ENCODE results near the gene FOXP1. TPM values are rescaled to one million over a fixed set of nuclear protein-coding genes. Genes with fewer than 3 reads are reported as not detected.

FOXP1 gene
- total RNA-seq, 1 donor from 2014 or later, result 107 TPM

DNA sequence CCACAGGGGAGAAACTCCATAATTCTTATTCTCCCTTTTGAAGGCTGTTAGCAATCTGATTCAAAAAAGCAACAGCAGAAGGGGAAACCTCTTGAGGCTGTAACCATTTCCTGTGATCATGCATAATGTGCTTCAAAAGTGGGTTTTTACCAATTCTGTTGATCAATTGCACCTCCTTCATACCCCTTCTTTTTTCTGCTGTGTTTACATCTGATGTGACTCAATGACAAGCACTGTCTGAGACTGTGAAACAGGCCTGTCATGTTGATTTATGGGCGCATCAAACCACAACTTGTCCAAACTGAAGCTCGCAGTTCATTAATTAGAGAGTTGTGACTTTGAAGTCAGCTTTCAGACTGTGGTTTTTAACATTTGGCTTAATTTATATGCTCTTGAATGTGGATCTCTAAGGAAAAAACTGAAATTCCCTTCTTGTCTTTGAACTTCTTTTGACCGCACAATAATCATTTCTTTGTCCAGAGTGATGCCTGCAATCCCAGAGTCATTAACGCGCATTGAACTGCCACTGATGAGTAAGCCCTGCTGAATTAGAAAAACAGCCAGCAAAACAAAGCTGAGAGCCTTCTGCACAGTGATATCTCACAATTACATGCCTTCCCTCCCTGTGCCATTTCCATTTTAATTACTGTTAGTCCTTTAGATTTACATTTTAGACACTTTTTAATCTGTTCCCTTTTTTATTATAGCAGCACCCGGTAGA, 532.8 kb downstream of the FOXP1 start:
- H4K20me1 ChIP-seq (ENCODE audit: insufficient read depth, low read length), result peaks cover 35% of the 10 kb centered on the region
- Mint-ChIP-seq H3K27me3 (ENCODE audit: low read depth, unreplicated experiment) (no peaks in the 10 kb centered on the region), H3K27ac (ENCODE audit: unreplicated experiment) (peak overlapping the region; percentile 83), H3K36me3 (ENCODE audit: low read depth, unreplicated experiment) (peaks cover 24% of the 10 kb centered on the region), H3K4me3 (ENCODE audit: unreplicated experiment) (peak overlapping the region; percentile 29), H3K4me1 (ENCODE audit: low read depth, unreplicated experiment) (peaks cover 59% of the 10 kb centered on the region), H3K9me3 (ENCODE audit: unreplicated experiment) (no peaks in the 10 kb centered on the region)
- DNase-seq (ENCODE audit: low read depth) (peak; percentile 97), FAIRE-seq (peak; percentile 91)
- no peak overlapping the region for H2AFZ ChIP-seq (ENCODE audit: low read depth, low read length)
- peaks cover 50% of the 10 kb centered on the region for H3K4me1 ChIP-seq (ENCODE audit: insufficient read depth, low read length)
- H3K36me3 ChIP-seq (ENCODE audit: insufficient read depth, low read length), result peaks cover 37% of the 10 kb centered on the region
- peak overlapping the region; percentile 87 for H3K27ac ChIP-seq (ENCODE audit: low read depth, low read length)
- H3K79me2 ChIP-seq (ENCODE audit: insufficient read depth, low read length), result peaks cover 85% of the 10 kb centered on the region
- no peak for TF ChIP-seq EZH2 (IDR thresholded peaks at IDR 0.05; ENCODE audit: insufficient read depth, low read length)
- TF ChIP-seq, protein P1, sequence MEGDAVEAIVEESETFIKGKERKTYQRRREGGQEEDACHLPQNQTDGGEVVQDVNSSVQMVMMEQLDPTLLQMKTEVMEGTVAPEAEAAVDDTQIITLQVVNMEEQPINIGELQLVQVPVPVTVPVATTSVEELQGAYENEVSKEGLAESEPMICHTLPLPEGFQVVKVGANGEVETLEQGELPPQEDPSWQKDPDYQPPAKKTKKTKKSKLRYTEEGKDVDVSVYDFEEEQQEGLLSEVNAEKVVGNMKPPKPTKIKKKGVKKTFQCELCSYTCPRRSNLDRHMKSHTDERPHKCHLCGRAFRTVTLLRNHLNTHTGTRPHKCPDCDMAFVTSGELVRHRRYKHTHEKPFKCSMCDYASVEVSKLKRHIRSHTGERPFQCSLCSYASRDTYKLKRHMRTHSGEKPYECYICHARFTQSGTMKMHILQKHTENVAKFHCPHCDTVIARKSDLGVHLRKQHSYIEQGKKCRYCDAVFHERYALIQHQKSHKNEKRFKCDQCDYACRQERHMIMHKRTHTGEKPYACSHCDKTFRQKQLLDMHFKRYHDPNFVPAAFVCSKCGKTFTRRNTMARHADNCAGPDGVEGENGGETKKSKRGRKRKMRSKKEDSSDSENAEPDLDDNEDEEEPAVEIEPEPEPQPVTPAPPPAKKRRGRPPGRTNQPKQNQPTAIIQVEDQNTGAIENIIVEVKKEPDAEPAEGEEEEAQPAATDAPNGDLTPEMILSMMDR (IDR thresholded peaks at IDR 0.05; ENCODE audit: insufficient read depth, low read depth, low read length), result no peak
- peak overlapping the region; percentile 71 for H3K9ac ChIP-seq (ENCODE audit: low read length)
- H3K9me3 ChIP-seq (ENCODE audit: insufficient read depth, low read depth, low read length), result no peaks in the 10 kb centered on the region
- H3K4me3 ChIP-seq (ENCODE audit: insufficient read depth, low read depth, low read length), result peak overlapping the region; percentile 5
- H3K4me2 ChIP-seq (ENCODE audit: low read length), result peak overlapping the region; percentile 61
- H3K27me3 ChIP-seq (ENCODE audit: insufficient read depth, low read length), result no peaks in the 10 kb centered on the region

DNA sequence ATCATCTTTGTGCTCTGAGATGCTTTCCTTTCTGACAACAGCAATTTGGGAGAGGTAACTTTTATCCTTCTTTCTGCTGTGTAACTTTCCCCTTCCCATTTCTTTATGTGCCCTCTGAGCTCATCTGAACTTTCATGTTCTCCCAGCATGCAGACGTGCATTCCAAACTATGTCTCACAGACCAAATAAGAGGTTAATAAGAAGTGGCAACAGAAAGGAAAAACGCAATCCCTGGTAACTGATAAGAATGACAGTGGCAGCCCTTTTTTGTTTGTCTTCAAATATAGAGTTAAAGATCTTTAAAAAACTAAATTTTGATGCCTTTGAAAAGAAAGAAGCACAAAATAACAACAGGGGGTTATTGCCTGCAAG, 533.4 kb downstream of the FOXP1 start:
- Mint-ChIP-seq H3K27ac (ENCODE audit: unreplicated experiment) (peak overlapping the region; percentile 83), H3K4me1 (ENCODE audit: low read depth, unreplicated experiment) (peaks cover 55% of the 10 kb centered on the region), H3K4me3 (ENCODE audit: unreplicated experiment) (no peak overlapping the region), H3K27me3 (ENCODE audit: low read depth, unreplicated experiment) (no peaks in the 10 kb centered on the region), H3K9me3 (ENCODE audit: unreplicated experiment) (no peaks in the 10 kb centered on the region), H3K36me3 (ENCODE audit: low read depth, unreplicated experiment) (peaks cover 26% of the 10 kb centered on the region)
- Histone ChIP-seq H3K27me3 (ENCODE audit: insufficient read depth, low read length) (no peaks in the 10 kb centered on the region), H3K4me3 (ENCODE audit: insufficient read depth, low read depth, low read length) (peak overlapping the region; percentile 5), H3K4me2 (ENCODE audit: low read length) (peak overlapping the region; percentile 61), H3K9me3 (ENCODE audit: insufficient read depth, low read depth, low read length) (no peaks in the 10 kb centered on the region), H3K27ac (ENCODE audit: low read depth, low read length) (peak overlapping the region; percentile 87), H3K4me1 (ENCODE audit: insufficient read depth, low read length) (peaks cover 44% of the 10 kb centered on the region), H3K9ac (ENCODE audit: low read length) (peak overlapping the region; percentile 71), H4K20me1 (ENCODE audit: insufficient read depth, low read length) (peaks cover 37% of the 10 kb centered on the region), H2AFZ (ENCODE audit: low read depth, low read length) (no peak overlapping the region), H3K36me3 (ENCODE audit: insufficient read depth, low read length) (peaks cover 43% of the 10 kb centered on the region), H3K79me2 (ENCODE audit: insufficient read depth, low read length) (peaks cover 87% of the 10 kb centered on the region)
- no peak for TF ChIP-seq EZH2 (IDR thresholded peaks at IDR 0.05; ENCODE audit: insufficient read depth, low read length)
- TF ChIP-seq, protein P1 (IDR thresholded peaks at IDR 0.05; ENCODE audit: insufficient read depth, low read depth, low read length), result no peak
- peak; percentile 95 for FAIRE-seq
- peak; percentile 84 for DNase-seq (ENCODE audit: low read depth)

DNA sequence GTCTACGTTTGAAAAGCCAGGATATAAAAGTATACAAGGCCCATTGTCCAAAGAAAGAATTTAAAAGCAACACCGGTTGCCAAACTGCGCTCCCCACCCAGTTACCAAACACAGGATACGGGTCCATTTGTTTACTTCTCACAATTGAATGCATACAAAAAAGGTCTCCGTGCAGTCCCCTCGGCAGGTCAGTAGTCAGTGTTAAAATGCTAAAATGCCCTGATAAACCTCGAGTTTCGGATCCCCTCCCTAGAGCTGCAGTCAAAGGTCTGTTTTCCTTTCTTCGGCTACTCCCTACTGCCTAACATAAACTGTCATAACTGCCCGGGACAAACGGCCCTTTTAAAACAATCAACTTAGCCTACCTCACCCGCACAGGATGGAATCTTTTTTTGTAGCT, 534.6 kb downstream of the FOXP1 start:
- FAIRE-seq, result no peak
- H3K4me2 ChIP-seq (ENCODE audit: low read length), result peak overlapping the region; percentile 20
- no peak overlapping the region for H2AFZ ChIP-seq (ENCODE audit: low read depth, low read length)
- H3K27ac ChIP-seq (ENCODE audit: low read depth, low read length), result peak overlapping the region; percentile 87
- Mint-ChIP-seq H3K27ac (ENCODE audit: unreplicated experiment) (peak overlapping the region; percentile 83), H3K9me3 (ENCODE audit: unreplicated experiment) (no peaks in the 10 kb centered on the region), H3K4me3 (ENCODE audit: unreplicated experiment) (no peak overlapping the region), H3K36me3 (ENCODE audit: low read depth, unreplicated experiment) (peaks cover 31% of the 10 kb centered on the region), H3K27me3 (ENCODE audit: low read depth, unreplicated experiment) (no peaks in the 10 kb centered on the region), H3K4me1 (ENCODE audit: low read depth, unreplicated experiment) (peaks cover 52% of the 10 kb centered on the region)
- peaks cover 27% of the 10 kb centered on the region for H4K20me1 ChIP-seq (ENCODE audit: insufficient read depth, low read length)
- TF ChIP-seq EZH2 (IDR thresholded peaks at IDR 0.05; ENCODE audit: insufficient read depth, low read length), result no peak
- TF ChIP-seq, protein P1 (IDR thresholded peaks at IDR 0.05; ENCODE audit: insufficient read depth, low read depth, low read length), result no peak
- H3K27me3 ChIP-seq (ENCODE audit: insufficient read depth, low read length), result no peaks in the 10 kb centered on the region
- H3K9me3 ChIP-seq (ENCODE audit: insufficient read depth, low read depth, low read length), result no peaks in the 10 kb centered on the region
- H3K4me3 ChIP-seq (ENCODE audit: insufficient read depth, low read depth, low read length), result no peak overlapping the region
- peaks cover 53% of the 10 kb centered on the region for H3K36me3 ChIP-seq (ENCODE audit: insufficient read depth, low read length)
- no peak for DNase-seq (ENCODE audit: low read depth)
- H3K4me1 ChIP-seq (ENCODE audit: insufficient read depth, low read length), result peaks cover 41% of the 10 kb centered on the region
- H3K9ac ChIP-seq (ENCODE audit: low read length), result no peak overlapping the region
- H3K79me2 ChIP-seq (ENCODE audit: insufficient read depth, low read length), result peaks cover 87% of the 10 kb centered on the region

Measured in astrocyte (in vitro differentiated cells and primary cell).